T-helper 22 cell (primary cell): ENCODE results near the gene OPN1MW3.
"Not testable (repeated sequence)": the region's sequence is repeated elsewhere in the genome, so short reads cannot be mapped to it uniquely, and the experiment has no call there.

Experiments used
- DNase-seq: peaks from one replicate; pipeline ENCODE4 v3.0.0-alpha.2; 2020; ENCODE audit warnings: low read depth

Gene OPN1MW3

DNA sequence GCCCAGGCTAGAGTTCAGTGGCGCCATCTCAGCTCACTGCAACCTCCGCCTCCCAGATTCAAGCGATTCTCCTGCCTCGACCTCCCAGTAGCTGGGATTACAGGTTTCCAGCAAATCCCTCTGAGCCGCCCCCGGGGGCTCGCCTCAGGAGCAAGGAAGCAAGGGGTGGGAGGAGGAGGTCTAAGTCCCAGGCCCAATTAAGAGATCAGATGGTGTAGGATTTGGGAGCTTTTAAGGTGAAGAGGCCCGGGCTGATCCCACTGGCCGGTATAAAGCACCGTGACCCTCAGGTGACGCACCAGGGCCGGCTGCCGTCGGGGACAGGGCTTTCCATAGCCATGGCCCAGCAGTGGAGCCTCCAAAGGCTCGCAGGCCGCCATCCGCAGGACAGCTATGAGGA, at the start of gene OPN1MW3:
Gene OPN1MW3, plus strand, starts transcription at position 301 of the 400 bp plus-strand sequence. Its CDS starts 38 bp downstream, at position 339.
- DNase-seq = not testable (repeated sequence)

DNA sequence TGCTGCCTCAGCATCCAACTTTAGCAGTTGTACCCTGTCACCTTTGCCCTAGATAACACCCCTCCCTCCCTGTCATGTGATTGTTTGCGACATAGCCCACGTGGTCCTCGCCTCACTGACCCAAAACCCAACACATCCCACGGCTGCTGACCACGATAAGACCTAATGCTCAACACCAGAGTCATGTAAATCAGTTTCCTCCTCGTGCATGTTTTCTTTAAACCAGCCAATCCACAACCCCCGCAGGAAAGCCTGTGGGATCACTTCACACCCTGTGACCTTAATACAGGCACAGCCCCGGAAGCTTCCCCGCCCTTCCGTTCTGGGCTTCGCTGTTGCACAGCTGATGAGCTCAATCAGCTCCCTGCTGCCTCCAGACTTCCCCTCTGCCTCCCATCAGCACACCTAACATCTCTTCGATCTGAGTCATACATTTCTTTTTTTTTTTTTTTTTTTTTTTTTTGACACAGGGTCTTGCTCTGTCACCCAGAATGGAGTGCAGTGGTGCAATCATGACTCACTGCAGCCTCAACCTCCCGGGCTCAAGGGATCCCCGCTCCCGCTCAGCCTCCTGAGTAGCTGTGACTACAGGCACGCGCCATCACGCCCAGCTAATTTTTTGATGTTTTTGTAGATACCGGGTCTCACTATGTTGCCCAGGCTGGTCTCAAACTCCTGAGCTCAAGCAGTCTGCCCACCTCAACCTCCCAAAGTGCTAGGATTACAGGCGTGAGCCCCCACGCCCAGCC, 47.5 kb upstream of the OPN1MW3 start:
- not testable (repeated sequence) for DNase-seq

DNA sequence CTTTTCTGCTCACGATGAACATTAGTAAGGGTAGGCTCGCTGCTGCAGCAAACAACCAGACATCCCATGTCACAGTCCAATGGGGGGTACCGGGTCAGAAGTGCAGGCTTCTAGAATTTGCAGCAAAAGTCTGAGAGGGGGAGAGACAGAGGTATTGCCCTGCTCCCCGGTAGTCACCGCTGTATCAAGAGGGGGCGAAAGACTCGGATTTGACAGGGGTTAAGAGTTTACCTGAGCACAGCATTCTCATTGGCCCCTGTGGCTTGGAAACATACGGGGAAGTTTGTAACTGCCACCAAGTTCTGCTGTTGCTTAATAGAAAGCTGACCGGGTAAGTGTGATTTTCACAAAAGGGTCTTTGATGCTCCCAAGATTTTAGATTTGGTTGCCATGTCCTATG, 46.3 kb upstream of the OPN1MW3 start:
- not testable (repeated sequence) for DNase-seq

DNA sequence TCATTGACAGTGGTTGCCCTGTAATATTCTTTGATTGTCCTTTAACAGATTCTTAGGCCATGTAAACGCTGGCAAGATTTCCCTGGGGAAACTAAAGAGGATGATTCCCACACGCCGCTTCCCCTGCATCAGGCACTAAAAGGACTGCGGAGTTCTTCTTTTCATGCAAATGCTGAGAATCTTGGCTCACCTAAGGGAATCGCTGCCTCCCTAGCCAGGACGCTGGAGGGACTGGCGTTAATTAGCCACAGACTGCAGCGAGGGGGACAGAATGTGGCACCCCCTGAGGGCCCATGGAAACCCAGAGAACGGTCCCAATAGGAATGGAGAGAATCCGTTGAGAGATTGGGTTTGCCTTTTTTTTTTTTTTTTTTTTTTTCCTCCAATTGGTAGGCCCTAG, 45.9 kb upstream of the OPN1MW3 start:
- DNase-seq = not testable (repeated sequence)

DNA sequence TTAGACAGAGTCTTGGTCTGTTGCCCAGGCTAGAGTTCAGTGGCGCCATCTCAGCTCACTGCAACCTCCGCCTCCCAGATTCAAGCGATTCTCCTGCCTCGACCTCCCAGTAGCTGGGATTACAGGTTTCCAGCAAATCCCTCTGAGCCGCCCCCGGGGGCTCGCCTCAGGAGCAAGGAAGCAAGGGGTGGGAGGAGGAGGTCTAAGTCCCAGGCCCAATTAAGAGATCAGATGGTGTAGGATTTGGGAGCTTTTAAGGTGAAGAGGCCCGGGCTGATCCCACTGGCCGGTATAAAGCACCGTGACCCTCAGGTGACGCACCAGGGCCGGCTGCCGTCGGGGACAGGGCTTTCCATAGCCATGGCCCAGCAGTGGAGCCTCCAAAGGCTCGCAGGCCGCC, 37.9 kb upstream of the OPN1MW3 start, which contains the start of gene OPN1MW2:
Gene OPN1MW2, plus strand, starts transcription at position 301 of the 400 bp plus-strand sequence. Its CDS starts 60 bp downstream, at position 361.
- not testable (repeated sequence) for DNase-seq

DNA sequence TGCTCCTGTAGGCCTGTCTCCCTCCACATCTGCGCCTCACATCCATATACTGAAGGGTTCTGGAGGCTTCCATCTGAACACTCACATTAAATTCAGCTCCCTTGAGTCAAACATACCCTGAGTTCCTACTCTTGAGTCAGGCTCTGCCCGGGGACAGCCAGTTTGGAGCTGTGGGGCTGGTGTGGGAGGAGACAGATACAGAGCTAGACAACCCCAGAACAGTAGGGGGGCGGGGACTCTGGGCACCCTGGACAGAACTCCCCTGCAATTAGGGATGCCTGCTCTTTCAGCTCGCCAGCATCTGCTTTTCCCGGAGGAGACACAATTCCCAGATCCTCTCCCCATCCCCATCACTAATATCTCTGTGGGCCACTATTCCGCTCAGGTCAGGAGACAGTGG, 32.1 kb upstream of the OPN1MW3 start:
- not testable (repeated sequence) for DNase-seq

DNA sequence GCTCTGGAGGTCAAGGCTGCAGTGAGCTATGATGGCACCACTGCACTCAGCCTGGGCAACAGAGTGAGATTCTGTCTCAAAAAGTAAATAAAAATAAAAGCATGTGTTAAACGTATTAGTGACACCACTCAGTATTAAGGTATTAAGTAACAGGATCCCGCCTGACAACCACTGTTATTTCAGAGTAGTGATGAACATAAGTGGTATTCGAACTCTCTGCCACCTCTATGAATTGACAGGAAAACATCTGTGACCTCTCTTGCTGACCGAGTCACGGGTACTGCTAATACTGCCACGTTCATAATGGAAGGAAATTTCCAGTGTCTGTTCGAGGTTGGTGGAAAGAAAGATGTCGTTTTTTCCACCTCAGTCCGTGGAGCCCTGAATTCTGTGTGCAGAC, 30.7 kb upstream of the OPN1MW3 start:
- not testable (repeated sequence) for DNase-seq

DNA sequence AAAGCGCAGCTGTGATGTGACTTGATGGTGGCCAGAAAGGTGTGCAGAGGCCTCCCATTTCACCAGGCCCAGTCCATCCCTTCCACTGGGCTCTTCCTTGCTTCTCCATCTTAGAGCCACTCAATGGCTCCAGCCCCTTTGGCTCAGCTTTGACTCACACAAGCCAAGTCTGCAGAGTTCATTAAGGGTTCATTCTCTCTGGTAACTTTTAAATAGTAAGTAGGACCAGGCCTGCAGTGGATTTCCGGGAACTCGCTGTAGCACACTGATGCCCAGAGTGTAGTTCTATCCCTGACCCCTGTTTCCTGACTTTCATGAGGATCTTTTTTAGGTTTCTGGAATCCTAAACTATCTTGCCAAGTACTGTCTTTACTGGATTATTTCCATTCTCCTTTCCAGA, 25.9 kb upstream of the OPN1MW3 start:
- not testable (repeated sequence) for DNase-seq

DNA sequence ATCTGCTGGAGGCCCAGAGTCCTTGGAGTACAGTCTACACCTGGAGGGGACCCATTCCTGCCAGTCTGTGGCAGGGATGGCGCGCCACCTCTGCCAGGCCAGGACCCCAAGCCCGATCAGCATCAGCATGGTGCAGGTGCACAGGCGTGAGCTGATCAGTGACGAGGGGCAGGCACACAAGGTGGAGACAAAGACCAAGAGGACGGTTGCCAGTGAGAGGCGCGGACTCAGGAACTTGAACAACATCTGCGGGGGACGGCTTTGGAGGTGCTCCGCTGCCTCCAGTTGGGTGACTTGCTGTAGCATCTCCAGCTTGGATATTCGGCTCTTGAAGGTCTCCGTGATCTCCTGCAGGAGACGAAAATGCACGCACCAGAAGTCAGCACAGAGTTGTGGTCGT, 23.8 kb upstream of the OPN1MW3 start:
- not testable (repeated sequence) for DNase-seq

DNA sequence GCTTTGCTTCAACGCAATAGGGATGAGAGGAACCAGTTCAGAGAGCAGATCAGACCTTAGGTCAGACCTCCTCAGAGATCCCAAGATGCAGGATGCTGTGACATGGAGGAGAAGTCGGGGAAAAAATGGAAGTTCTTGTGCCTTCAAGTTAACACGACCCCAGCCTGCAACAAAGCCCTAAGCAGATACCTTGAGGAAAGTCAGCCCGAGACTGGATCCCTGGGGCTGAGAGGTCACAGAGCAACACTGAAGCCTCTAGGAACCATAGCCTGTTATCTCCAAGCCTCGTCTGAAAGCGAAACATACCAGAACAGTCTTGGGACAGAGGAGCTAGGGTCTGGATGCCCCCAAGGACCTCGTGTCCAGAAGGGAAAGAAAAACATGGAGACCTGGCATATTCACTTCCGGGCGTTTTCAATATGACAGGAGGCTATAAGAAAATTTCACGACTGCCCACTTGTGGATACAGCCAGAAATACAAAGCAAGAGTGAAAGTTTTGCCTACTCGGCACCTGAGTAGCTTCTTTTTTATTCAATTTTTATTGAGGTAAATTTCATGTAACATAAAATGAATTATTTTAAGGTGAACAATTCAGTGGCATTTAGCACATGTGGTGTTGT, 18.3 kb upstream of the OPN1MW3 start:
- DNase-seq = not testable (repeated sequence)

DNA sequence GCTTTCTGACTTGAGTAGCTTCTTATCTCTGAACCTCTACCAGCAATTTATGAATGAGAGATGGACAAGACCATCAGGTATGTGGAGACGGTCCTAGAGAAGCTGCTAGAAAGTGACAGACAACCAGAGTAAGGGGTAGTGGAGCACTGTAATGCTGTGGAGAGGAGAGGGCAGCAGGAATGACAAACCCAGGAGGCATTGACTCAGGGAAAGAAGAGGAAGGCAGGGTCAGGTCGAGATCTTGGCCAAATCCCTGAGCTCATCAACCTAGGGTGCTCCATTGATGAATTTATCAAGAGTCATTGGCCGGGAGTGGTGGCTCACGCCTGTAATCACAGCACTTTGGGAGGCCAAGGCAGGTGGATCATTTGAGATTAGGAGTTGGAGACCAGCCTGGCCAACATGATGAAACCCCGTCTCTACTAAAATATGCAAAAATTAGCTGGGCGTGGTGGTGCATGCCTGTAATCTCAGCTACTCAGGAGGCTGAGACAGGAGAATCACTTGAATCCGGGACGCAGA, 17.3 kb upstream of the OPN1MW3 start:
- DNase-seq = not testable (repeated sequence)

DNA sequence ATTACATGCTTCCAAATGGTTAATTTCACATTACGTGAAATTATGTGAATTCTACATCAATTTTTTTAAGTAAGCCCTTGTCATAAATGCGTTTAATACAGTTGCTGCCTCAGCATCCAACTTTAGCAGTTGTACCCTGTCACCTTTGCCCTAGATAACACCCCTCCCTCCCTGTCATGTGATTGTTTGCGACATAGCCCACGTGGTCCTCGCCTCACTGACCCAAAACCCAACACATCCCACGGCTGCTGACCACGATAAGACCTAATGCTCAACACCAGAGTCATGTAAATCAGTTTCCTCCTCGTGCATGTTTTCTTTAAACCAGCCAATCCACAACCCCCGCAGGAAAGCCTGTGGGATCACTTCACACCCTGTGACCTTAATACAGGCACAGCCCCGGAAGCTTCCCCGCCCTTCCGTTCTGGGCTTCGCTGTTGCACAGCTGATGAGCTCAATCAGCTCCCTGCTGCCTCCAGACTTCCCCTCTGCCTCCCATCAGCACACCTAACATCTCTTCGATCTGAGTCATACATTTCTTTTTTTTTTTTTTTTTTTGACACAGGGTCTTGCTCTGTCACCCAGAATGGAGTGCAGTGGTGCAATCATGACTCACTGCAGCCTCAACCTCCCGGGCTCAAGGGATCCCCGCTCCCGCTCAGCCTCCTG, 9.9 kb upstream of the OPN1MW3 start:
- not testable (repeated sequence) for DNase-seq

DNA sequence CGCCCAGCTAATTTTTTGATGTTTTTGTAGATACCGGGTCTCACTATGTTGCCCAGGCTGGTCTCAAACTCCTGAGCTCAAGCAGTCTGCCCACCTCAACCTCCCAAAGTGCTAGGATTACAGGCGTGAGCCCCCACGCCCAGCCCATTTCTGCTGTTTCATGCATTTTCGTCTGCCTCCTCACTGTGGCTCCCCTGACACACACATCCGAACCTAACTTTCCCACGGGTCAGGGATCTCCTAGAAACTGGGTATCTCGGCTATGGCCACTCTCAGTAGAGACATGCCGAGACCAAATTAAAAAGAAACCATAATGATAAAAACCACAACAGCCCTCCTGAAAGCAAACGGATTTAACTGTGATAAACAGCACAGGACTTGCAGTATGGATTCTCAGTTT, 9.3 kb upstream of the OPN1MW3 start:
- not testable (repeated sequence) for DNase-seq

DNA sequence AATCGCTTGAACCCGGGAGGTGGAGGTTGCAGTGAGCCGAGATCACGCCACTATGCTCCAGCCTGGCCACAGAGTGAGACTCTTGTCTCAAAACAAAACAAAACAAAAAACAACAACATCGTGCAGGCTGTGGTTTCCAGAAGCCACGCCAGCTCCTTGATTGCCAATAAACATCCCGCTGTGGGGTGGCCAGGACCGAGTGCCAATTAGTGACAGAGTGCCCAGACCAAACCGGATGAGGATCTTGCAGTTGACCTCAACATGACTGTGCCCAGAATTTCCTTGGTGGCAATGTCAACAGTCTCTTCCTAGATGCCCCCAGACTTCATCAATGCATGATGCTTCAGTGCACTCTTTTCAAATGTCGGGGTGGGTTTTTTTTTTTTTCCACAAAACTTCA, 1.3 kb downstream of the OPN1MW3 start:
- DNase-seq = not testable (repeated sequence)

DNA sequence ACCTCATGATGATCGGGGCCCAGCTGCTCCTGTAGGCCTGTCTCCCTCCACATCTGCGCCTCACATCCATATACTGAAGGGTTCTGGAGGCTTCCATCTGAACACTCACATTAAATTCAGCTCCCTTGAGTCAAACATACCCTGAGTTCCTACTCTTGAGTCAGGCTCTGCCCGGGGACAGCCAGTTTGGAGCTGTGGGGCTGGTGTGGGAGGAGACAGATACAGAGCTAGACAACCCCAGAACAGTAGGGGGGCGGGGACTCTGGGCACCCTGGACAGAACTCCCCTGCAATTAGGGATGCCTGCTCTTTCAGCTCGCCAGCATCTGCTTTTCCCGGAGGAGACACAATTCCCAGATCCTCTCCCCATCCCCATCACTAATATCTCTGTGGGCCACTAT, 5.7 kb downstream of the OPN1MW3 start:
- not testable (repeated sequence) for DNase-seq

DNA sequence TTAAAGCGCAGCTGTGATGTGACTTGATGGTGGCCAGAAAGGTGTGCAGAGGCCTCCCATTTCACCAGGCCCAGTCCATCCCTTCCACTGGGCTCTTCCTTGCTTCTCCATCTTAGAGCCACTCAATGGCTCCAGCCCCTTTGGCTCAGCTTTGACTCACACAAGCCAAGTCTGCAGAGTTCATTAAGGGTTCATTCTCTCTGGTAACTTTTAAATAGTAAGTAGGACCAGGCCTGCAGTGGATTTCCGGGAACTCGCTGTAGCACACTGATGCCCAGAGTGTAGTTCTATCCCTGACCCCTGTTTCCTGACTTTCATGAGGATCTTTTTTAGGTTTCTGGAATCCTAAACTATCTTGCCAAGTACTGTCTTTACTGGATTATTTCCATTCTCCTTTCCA, 11.9 kb downstream of the OPN1MW3 start:
- DNase-seq = not testable (repeated sequence)

DNA sequence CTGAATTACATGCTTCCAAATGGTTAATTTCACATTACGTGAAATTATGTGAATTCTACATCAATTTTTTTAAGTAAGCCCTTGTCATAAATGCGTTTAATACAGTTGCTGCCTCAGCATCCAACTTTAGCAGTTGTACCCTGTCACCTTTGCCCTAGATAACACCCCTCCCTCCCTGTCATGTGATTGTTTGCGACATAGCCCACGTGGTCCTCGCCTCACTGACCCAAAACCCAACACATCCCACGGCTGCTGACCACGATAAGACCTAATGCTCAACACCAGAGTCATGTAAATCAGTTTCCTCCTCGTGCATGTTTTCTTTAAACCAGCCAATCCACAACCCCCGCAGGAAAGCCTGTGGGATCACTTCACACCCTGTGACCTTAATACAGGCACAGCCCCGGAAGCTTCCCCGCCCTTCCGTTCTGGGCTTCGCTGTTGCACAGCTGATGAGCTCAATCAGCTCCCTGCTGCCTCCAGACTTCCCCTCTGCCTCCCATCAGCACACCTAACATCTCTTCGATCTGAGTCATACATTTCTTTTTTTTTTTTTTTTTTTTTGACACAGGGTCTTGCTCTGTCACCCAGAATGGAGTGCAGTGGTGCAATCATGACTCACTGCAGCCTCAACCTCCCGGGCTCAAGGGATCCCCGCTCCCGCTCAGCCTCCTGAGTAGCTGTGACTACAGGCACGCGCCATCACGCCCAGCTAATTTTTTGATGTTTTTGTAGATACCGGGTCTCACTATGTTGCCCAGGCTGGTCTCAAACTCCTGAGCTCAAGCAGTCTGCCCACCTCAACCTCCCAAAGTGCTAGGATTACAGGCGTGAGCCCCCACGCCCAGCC, 27.3 kb downstream of the OPN1MW3 start:
- not testable (repeated sequence) for DNase-seq

DNA sequence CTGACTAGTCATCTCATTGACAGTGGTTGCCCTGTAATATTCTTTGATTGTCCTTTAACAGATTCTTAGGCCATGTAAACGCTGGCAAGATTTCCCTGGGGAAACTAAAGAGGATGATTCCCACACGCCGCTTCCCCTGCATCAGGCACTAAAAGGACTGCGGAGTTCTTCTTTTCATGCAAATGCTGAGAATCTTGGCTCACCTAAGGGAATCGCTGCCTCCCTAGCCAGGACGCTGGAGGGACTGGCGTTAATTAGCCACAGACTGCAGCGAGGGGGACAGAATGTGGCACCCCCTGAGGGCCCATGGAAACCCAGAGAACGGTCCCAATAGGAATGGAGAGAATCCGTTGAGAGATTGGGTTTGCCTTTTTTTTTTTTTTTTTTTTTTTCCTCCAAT, 29.0 kb downstream of the OPN1MW3 start:
- DNase-seq = not testable (repeated sequence)

DNA sequence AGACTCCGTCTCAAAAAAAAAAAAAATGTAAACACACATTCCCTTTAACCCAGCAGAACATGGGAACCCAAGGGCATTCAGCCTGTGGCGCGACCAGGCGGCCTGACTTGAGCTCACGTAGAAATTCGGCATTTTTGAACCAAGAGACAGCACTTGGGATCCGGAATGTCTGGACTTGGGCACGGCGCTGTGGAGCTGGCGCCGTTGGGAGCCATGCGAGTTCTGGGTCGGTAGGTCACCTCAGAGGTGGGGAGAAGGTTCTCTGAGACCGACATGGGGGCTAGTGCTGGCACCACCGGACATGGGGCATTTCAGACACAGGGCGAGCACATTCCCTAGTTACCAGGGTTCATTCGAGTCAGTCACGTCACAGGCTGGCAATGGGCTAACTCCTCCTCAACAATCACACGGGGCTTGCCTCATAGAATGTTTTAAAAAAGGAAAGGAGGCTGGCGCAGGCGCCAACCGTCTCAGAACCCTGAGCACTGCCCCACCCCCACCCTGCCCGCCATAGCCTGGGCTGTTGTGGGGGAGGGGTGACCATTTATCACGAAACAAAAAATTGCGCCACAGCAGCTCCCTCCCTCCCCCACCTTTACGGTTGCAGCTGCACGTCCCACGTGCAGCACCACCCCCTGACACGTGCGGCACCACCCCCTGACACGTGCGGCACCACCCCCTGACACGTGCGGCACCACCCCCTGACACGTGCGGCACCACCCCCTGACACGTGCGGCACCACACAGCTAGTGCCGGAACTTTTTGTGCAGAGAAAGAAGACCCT, 37.6 kb downstream of the OPN1MW3 start, which contains the start of gene TEX28:
Gene TEX28, minus strand, starts transcription at position 334 of the 784 bp plus-strand sequence. CDS start 3,007 bp downstream, outside the sequence.
- DNase-seq = no peak

DNA sequence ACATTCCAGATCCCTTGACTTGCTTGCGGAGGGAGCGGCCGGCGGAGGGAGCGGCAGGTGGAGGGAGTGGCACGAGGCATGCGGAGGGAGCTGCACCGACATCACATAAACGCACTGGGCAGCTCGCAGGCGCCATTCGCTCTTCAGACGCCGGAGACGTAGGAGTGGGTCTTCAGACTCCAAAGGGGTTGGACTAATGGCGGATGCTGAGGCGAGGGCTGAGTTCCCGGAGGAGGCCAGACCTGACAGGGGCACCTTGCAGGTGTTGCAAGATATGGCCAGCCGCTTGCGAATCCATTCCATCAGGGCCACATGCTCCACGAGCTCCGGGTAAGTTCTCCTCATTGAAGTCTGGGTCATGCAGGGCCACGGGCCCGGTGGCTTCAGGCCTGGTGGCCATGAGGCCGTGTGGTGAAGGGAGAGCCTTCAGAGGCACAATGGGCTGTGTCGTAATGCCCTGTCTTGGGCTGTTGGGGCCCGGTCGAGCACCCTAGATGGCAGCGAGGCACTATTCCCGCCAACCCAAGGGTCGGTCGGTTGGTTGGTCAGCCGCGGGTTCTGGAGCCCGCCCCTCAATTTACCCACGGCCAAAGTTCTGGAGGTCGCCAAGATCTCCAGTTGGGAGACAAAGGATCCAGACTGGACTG, 38.4 kb downstream of the OPN1MW3 start, which contains the start of gene TKTL1:
Gene TKTL1, plus strand, starts transcription at position 132 of the 647 bp plus-strand sequence. Its CDS starts 65 bp downstream, at position 197.
- DNase-seq = no peak
